ENCODE measurements around the gene GRIK1. TPM values are rescaled to one million over a fixed set of nuclear protein-coding genes. Genes with fewer than 3 reads are reported as not detected.

The GRIK1 gene
- polyA plus RNA-seq, 6 donors from 2014 or later, result not detected

DNA sequence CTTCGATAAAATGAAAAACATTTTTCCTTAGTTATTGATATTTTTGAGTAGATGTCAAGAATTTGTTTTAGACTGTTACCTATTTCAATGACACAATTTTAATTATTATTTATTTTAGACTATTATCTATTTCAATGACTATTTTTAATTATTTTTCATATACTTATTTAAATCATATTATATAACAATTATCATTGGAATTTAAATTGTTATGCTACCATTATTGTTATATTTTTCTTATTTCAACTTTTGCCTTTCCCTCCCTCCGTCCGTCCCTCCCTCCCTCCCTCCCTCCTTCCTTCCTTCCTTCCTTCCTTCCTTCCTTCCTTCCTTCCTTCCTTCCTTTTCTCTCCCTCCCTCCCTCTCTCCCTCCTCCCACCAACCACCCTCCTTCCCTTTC is 229.3 kb downstream of the GRIK1 start:
- Mint-ChIP-seq H3K27ac (no peak overlapping the region), H3K27me3 (peaks cover 0 to 11% (median 8%) of the 10 kb centered on the region in 3 donors), H3K4me1 (no peaks in the 10 kb centered on the region), H3K36me3 (no peaks in the 10 kb centered on the region), H3K9me3 (peaks cover 0 to 4% (median 2%) of the 10 kb centered on the region in 7 donors), H3K4me3 (no peak overlapping the region)
- DNase-seq (no peak), ATAC-seq (ENCODE audit: low read depth in 2 of 2) (no peak)

DNA sequence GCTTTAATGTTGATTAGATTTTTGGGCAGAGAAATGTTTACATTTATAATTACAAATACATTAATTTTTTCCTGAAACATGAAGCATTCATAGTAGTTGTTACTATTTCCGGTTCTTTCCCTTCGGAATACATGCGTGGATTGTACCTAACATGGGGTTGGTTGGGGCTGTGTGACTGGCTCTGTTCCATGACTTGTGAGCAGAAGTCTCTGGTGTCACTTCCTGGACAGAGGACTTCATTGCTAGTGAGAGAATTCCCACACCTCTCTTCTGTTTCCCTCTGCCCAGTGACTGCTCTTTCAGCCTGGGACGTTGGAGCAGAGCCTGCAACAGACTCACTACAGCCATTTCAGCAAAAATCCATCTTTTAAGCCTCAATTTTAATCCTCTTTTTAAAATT is 231.4 kb downstream of the GRIK1 start:
- no peak for DNase-seq
- H3K36me3 Mint-ChIP-seq, result no peaks in the 10 kb centered on the region
- H3K27ac Mint-ChIP-seq, result no peak overlapping the region
- peaks cover 0 to 6% (median under 1%) of the 10 kb centered on the region in 3 donors for H3K27me3 Mint-ChIP-seq
- no peaks in the 10 kb centered on the region for H3K4me1 Mint-ChIP-seq
- no peak for ATAC-seq (ENCODE audit: low read depth in 2 of 2)
- H3K4me3 Mint-ChIP-seq, result no peak overlapping the region
- peaks cover 0 to 2% (median 0%) of the 10 kb centered on the region in 7 donors for H3K9me3 Mint-ChIP-seq

DNA sequence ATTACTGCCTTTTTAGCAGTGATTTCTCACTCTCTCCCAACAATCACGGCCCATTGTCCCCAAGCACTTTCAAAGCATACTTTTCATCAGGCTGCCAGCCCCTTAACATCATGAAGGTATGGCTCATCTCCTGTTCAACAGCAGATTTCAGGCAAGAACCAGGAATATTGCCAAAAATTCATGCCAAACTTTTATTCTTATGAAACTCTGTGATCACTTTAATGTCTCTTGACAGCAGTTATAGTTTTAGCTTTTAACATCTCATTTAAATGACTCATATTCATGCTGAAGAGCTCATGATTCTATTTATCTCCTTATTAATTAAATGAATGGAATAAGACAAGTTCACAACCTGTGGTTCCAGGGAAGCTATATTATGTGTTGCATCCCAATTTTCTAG is 235.1 kb downstream of the GRIK1 start:
- DNase-seq (no peak), ATAC-seq (ENCODE audit: low read depth in 2 of 2) (no peak)
- H3K27me3 Mint-ChIP-seq, result no peaks in the 10 kb centered on the region
- H3K4me1 Mint-ChIP-seq, result no peaks in the 10 kb centered on the region
- H3K4me3 Mint-ChIP-seq, result no peak overlapping the region
- H3K36me3 Mint-ChIP-seq, result no peaks in the 10 kb centered on the region
- peaks cover 0 to 4% (median 0%) of the 10 kb centered on the region in 7 donors for H3K9me3 Mint-ChIP-seq
- no peak overlapping the region for H3K27ac Mint-ChIP-seq

DNA sequence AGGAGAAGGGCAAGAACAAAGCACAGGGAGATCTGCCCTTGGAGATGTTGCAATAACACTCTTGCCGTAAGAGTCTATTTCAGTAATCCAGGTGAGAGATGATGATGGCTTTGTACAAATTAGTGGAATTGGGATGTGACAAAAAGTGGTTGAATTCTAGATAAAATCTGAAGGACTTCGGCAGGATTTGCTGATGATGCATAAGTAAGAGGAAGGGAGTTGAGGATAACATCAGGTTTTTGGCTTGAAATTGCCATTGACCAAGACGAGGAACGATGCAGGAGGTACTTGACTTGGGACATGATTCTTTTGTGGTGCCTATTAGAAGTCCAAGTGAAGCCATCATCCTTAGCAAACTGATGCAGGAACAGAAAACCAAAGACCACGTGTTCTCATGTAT is 238.1 kb downstream of the GRIK1 start:
- DNase-seq, result no peak
- ATAC-seq (ENCODE audit: low read depth in 2 of 2), result no peak
- Mint-ChIP-seq H3K4me3 (no peak overlapping the region), H3K27me3 (no peaks in the 10 kb centered on the region), H3K9me3 (peaks cover 0 to 6% (median 2%) of the 10 kb centered on the region in 7 donors), H3K27ac (no peak overlapping the region), H3K4me1 (peaks cover 7 to 10% (median 9%) of the 10 kb centered on the region in 3 donors), H3K36me3 (no peaks in the 10 kb centered on the region)

DNA sequence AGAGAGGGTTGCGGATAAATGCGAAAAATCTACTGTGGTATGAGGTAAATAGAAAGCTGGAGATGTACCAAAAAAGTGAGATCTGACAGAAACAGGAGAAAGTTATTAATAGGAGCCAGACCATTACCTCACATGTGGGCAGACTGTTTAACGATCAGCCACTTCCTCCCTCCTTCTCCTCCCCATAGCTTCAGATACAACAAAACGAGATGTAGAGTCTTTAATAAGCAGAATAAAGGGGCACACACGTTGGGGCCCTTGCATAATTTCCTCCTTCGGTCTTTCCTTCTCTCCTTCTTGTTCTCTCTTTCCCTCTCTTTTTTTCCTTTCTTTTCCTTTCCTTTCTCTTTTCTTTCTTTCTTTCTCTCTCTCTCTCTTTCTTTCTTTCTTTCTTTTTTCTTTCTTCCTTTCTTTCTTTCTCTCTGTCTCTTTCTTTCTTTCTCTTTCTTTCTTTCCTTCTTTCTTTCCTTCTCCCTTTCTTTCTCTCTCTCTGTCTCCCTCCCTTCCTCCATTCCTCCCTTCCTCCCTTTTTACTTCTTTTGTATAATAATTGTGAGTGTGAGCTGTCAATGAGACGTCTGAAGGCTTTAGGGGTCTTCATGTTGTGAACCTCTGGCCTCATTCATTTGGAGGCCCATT is 242.1 kb downstream of the GRIK1 start:
- H3K36me3 Mint-ChIP-seq, result no peaks in the 10 kb centered on the region
- H3K27ac Mint-ChIP-seq, result peak overlapping the region in 2 of 6 donors; percentile 1 to 24
- DNase-seq (no peak), ATAC-seq (ENCODE audit: low read depth in 2 of 2) (no peak)
- peaks cover 7 to 13% (median 9%) of the 10 kb centered on the region in 3 donors for H3K4me1 Mint-ChIP-seq
- peak overlapping the region in 2 of 8 donors; percentile 0 to 78 for H3K4me3 Mint-ChIP-seq
- peaks cover 0 to 6% (median 2%) of the 10 kb centered on the region in 7 donors for H3K9me3 Mint-ChIP-seq
- H3K27me3 Mint-ChIP-seq, result peaks cover 0 to 4% (median 0%) of the 10 kb centered on the region in 3 donors

DNA sequence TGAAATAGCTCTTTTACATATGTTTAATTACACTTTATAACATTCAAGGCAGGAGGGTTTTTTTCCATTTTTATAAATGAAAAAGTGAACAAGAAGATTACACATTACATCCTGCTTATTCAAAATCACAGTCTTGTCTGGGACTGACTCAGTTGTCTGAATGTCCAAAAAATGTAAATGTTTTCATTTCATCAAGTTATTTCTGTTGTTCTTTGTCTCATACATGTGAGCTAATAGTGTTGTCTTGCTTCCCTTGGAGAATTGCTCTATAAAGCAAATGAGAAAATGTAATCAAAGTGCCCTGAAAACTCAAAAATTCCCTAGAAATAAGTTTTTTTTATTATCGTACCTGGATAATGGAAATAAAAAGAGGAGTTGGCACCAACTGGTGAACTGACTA is 242.9 kb downstream of the GRIK1 start:
- Mint-ChIP-seq H3K4me3 (no peak overlapping the region), H3K9me3 (peaks cover 0 to 6% (median 2%) of the 10 kb centered on the region in 7 donors), H3K36me3 (no peaks in the 10 kb centered on the region), H3K4me1 (peaks cover 7 to 13% (median 9%) of the 10 kb centered on the region in 3 donors), H3K27me3 (peaks cover 0 to 4% (median 0%) of the 10 kb centered on the region in 3 donors), H3K27ac (no peak overlapping the region)
- DNase-seq (no peak), ATAC-seq (ENCODE audit: low read depth in 2 of 2) (no peak)

DNA sequence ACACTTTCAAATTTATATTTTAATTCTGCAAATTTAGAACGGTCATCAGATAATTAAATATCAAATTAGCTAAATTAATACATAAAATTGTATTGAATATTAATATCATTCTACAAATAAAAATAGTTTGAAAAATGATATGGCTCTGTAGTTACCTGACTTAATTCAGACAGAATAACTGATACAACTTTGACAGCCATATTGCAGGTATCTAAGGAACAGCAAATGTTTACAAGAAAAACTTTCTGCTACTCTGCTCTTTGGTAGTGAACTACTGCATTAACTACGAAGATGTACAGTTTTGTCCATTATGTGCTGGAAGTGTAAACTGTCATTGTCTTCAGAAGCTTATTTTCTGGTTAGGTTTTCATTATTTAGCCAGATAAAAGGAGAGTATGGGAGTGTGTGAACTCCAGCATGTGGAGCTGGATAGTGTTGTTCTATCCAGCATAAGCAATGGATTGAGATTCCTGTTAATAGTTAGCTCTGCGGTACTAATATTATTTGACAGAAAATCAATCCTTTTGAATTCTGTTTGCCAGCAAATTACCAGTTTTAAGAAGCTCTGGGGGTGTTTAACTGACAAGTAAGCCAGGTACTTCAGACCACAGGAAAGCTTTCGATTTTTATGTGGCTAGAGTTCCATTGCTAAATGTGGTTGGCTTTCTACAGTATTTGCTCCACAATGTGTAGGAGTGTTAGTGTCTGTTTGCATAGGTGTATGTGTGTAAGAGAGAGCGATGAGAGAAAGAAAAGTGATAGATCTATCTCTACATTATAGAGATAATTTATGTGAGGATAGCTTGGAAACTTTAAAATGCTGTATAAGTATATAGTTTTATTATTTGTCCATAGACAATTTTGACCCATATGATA is 247.9 kb downstream of the GRIK1 start:
- DNase-seq (no peak), ATAC-seq (ENCODE audit: low read depth in 2 of 2) (no peak)
- peaks cover 0 to 7% (median 4%) of the 10 kb centered on the region in 3 donors for H3K27me3 Mint-ChIP-seq
- no peak overlapping the region for H3K4me3 Mint-ChIP-seq
- no peaks in the 10 kb centered on the region for H3K36me3 Mint-ChIP-seq
- no peak overlapping the region for H3K27ac Mint-ChIP-seq
- H3K4me1 Mint-ChIP-seq, result peaks cover 0 to 4% (median 0%) of the 10 kb centered on the region in 3 donors
- peaks cover 0 to 4% (median 0%) of the 10 kb centered on the region in 7 donors for H3K9me3 Mint-ChIP-seq

DNA sequence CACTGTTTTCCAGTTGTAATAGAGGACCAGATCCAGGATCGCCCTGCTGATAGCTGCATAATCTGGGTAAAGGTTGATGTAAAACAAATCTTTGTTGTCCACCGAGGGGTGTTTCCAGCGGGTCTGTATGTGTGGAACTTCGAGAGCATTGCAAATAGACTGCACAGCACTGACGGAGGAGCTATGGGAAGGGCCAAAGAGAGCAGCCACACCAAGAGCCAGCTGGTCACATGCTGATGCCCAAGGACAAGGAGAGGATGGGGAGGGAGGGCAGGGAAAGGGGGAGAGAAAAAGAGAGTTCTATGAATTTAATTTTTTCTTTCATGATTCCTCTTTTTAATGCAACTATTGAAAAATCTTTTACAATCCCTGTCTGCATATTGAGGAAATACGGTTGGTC is 250.0 kb downstream of the GRIK1 start:
- H3K9me3 Mint-ChIP-seq, result peaks cover 0 to 4% (median 0%) of the 10 kb centered on the region in 7 donors
- H3K4me3 Mint-ChIP-seq, result no peak overlapping the region
- ATAC-seq (ENCODE audit: low read depth in 2 of 2), result no peak

DNA sequence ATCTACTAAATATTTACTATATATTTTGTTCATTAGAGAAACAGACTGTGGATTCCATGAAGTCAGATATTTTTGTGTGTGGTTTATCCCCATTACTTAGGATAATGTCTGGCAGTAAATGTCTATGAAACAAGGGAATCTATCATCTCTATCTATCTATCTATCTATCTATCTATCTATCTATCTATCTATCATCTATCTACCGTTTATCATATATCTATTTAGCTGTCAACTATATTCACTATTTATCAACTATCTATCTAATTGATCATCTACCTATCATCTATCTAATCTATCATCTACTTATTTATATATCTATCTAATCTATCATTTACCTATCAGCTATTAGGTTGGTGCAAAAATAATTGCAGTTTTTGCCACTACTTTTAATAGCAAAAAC is 255.7 kb downstream of the GRIK1 start:
- H3K4me1 Mint-ChIP-seq, result no peaks in the 10 kb centered on the region
- H3K4me3 Mint-ChIP-seq, result no peak overlapping the region
- ATAC-seq (ENCODE audit: low read depth in 2 of 2), result no peak
- no peak overlapping the region for H3K27ac Mint-ChIP-seq
- no peak for DNase-seq
- H3K9me3 Mint-ChIP-seq, result peaks cover 0 to 16% (median 7%) of the 10 kb centered on the region in 7 donors
- H3K27me3 Mint-ChIP-seq, result peaks cover 0 to 7% (median 4%) of the 10 kb centered on the region in 3 donors
- no peaks in the 10 kb centered on the region for H3K36me3 Mint-ChIP-seq

More for the DNA sequence above, 250.0 kb downstream of the GRIK1 start:
- Mint-ChIP-seq H3K36me3 (no peaks in the 10 kb centered on the region), H3K27ac (no peak overlapping the region), H3K27me3 (peaks cover 0 to 8% (median 7%) of the 10 kb centered on the region in 3 donors), H3K4me1 (no peaks in the 10 kb centered on the region)
- no peak for DNase-seq

DNA sequence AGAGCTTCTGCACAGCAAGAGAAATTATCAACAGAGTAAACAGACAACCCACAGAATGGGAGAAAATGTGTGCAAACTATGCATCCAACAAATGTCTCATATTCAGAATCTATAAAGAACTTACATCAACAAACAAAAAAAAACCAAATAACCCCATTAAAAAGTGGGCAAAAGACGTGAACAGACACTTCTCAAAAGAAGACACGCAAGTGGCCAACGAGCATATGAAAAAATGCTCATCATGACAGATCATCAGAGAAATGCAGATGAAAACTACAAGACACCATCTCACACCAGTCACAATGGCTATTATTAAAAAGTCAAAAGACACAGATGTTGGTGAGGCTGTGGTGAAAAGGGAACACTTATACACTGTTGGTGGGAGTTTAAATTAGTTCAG is 257.0 kb downstream of the GRIK1 start:
- Mint-ChIP-seq H3K4me1 (no peaks in the 10 kb centered on the region), H3K4me3 (no peak overlapping the region), H3K36me3 (no peaks in the 10 kb centered on the region), H3K27me3 (peaks cover 0 to 4% (median 0%) of the 10 kb centered on the region in 3 donors), H3K27ac (no peak overlapping the region), H3K9me3 (peaks cover 0 to 16% (median 7%) of the 10 kb centered on the region in 7 donors)
- no peak for ATAC-seq (ENCODE audit: low read depth in 2 of 2)
- no peak for DNase-seq

DNA sequence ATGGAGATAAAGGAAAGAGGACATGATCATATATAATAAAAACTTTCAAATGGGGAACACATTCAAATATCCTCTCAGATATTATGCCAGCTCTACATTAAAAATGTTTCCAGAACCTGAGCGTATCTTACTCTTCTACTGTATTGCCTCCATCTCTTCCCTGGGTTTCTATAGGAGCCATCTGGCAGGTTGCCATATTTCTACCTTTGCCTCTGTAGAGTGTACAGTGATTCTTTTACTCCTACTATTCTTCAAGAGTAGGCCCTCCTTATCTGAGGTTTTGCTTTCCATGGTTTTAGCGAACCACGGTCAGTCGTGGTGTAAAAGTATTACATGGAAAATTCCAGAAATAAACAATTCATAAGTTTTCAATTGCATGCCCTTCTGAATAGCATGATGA is 259.5 kb downstream of the GRIK1 start:
- H3K27me3 Mint-ChIP-seq, result no peaks in the 10 kb centered on the region
- no peak overlapping the region for H3K4me3 Mint-ChIP-seq
- DNase-seq, result no peak
- peaks cover 0 to 16% (median 7%) of the 10 kb centered on the region in 7 donors for H3K9me3 Mint-ChIP-seq
- no peak overlapping the region for H3K27ac Mint-ChIP-seq
- no peaks in the 10 kb centered on the region for H3K36me3 Mint-ChIP-seq
- no peak for ATAC-seq (ENCODE audit: low read depth in 2 of 2)
- H3K4me1 Mint-ChIP-seq, result peaks cover 0 to 8% (median 7%) of the 10 kb centered on the region in 3 donors

DNA sequence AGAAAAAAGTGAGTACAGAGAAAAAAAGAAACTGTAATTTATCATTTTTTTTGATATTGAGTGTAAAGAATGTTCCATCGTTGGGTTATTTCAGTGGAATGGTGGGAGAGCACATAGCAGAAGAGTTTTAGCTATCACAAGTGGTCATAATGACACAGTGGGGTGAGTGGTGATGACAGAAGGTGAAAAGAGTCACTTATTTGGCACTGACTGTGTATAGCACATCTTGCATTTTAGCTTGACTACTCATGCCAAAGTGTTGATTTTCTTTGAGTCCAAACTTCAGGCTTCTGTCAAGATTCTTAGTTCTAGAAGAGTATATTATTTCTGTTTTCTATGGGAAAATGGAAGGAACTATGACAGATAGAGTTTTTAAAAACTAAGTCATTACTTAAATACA is 261.2 kb downstream of the GRIK1 start:
- Mint-ChIP-seq H3K4me1 (peaks cover 0 to 15% (median 8%) of the 10 kb centered on the region in 3 donors), H3K4me3 (no peak overlapping the region), H3K27ac (no peak overlapping the region), H3K27me3 (no peaks in the 10 kb centered on the region), H3K9me3 (peaks cover 0 to 13% (median 4%) of the 10 kb centered on the region in 7 donors), H3K36me3 (no peaks in the 10 kb centered on the region)
- ATAC-seq (ENCODE audit: low read depth in 2 of 2) (no peak), DNase-seq (no peak)

DNA sequence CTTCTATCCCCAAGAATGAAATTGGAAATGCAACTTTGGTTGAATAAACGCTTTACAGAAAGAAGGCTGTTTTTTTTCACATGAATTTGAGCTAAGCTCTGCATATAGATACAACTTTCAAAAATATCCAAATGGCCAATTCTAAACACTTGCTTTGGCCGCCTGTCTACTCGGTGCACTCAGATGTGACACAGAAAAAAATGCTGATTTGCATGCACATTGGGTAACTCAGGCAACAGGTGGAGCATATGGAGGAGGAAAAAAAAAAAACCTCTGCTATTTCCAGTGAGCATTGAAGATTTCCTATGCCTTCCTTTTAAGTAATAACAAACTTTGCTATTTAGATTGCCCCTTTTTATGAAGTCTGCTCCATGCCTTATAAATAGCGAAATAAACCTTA is 262.5 kb downstream of the GRIK1 start:
- H3K27me3 Mint-ChIP-seq, result no peaks in the 10 kb centered on the region
- H3K27ac Mint-ChIP-seq, result no peak overlapping the region
- DNase-seq (no peak), ATAC-seq (ENCODE audit: low read depth in 2 of 2) (no peak)
- peaks cover 0 to 3% (median 0%) of the 10 kb centered on the region in 7 donors for H3K9me3 Mint-ChIP-seq
- no peaks in the 10 kb centered on the region for H3K36me3 Mint-ChIP-seq
- H3K4me3 Mint-ChIP-seq, result no peak overlapping the region
- H3K4me1 Mint-ChIP-seq, result peaks cover 0 to 15% (median 8%) of the 10 kb centered on the region in 3 donors

DNA sequence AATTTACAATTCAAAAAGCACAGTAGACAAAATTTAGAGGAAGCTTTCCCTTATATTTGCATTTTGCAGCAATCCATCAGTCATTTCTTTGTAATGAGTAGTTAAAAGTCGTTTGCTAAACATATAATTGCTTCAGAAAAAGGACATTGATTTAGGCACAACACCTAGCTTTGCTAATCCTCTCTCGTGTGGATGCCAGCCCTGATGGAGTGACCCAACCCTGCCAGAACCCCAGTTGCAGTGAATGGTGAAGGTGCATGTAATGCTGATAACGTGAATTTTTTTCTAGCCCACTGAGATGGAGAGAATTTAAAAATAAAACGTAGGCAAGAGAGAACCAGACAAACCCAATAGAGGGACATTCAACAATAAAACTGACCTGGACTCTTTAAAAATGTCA is 263.4 kb downstream of the GRIK1 start:
- ATAC-seq (ENCODE audit: low read depth in 2 of 2) (no peak), DNase-seq (no peak)
- Mint-ChIP-seq H3K4me1 (peaks cover 0 to 15% (median 8%) of the 10 kb centered on the region in 3 donors), H3K4me3 (no peak overlapping the region), H3K27me3 (no peaks in the 10 kb centered on the region), H3K36me3 (no peaks in the 10 kb centered on the region), H3K27ac (no peak overlapping the region), H3K9me3 (peaks cover 0 to 3% (median 0%) of the 10 kb centered on the region in 7 donors)

All from naive B cell (primary cell).